HepG2 (cell line): Measurements from ENCODE around the gene HEY2. TPM values are rescaled to one million over a fixed set of nuclear protein-coding genes. Genes with fewer than 3 reads are reported as not detected.

ENCODE experiments used
- AKAP8 ChIP-seq: sonication (generic); formaldehyde crosslinking; IDR thresholded peaks from 2 replicates; pipeline ENCODE4 v1.5.1; 2020; ENCODE audit warnings: mild to moderate bottlenecking, missing genetic modification reagents
- BRF2 ChIP-seq: sonication (generic); formaldehyde crosslinking; IDR thresholded peaks from 2 replicates; pipeline ENCODE4 v1.8.1; 2022; ENCODE audit warnings: mild to moderate bottlenecking, missing genetic modification reagents
- CBX1 ChIP-seq: IDR thresholded peaks from one replicate; pipeline ENCODE4 v1.6.1; 2016; ENCODE audit warnings: antibody characterized with exemption, low read depth
- ELF4 ChIP-seq: sonication (generic); formaldehyde crosslinking; IDR thresholded peaks from 2 replicates; pipeline ENCODE4 v1.5.0; 2020; ENCODE audit warnings: missing genetic modification reagents, mild to moderate bottlenecking, moderate library complexity, borderline replicate concordance
- FOXC1 ChIP-seq: sonication (generic); formaldehyde crosslinking; IDR thresholded peaks from 2 replicates; pipeline ENCODE4 v1.8.0; 2022; ENCODE audit warnings: mild to moderate bottlenecking, missing genetic modification reagents, borderline replicate concordance
- JUN ChIP-seq: sonication (generic); formaldehyde crosslinking; IDR thresholded peaks from 2 replicates; pipeline ENCODE4 v1.4.0; 2020; ENCODE audit warnings: mild to moderate bottlenecking, missing genetic modification reagents
- KDM5B ChIP-seq: sonication (generic); formaldehyde crosslinking; IDR thresholded peaks from 2 replicates; pipeline ENCODE4 v1.4.0; 2020; ENCODE audit warnings: missing genetic modification reagents, mild to moderate bottlenecking, borderline replicate concordance
- MTERF4 ChIP-seq: sonication (generic); formaldehyde crosslinking; IDR thresholded peaks from 2 replicates; pipeline ENCODE4 v1.8.0; 2023; ENCODE audit warnings: mild to moderate bottlenecking, missing genetic modification reagents
- MZF1 ChIP-seq: sonication (generic); formaldehyde crosslinking; IDR thresholded peaks from 2 replicates; pipeline ENCODE4 v1.8.1; 2023; ENCODE audit warnings: mild to moderate bottlenecking, missing genetic modification reagents, borderline replicate concordance
- PAF1 ChIP-seq: IDR thresholded peaks from 2 replicates; pipeline ENCODE4 v1.6.1; 2016; ENCODE audit warnings: missing genetic modification reagents, missing compliant biosample characterization
- RBM22 ChIP-seq: fragments of 200-400 bp; formaldehyde crosslinking; optimal IDR thresholded peaks from 2 replicates; pipeline ENCODE3; 2017; ENCODE audit warnings: mild to moderate bottlenecking, low read length, moderate library complexity
- SMAD3 ChIP-seq: sonication (generic); formaldehyde crosslinking; IDR thresholded peaks from 2 replicates; pipeline ENCODE4 v1.4.0; 2020; ENCODE audit warnings: missing genetic modification reagents
- TEF ChIP-seq: sonication (generic); formaldehyde crosslinking; IDR thresholded peaks from 2 replicates; pipeline ENCODE4 v1.5.0; 2020; ENCODE audit warnings: missing genetic modification reagents
- TFAP4 ChIP-seq: sonication (generic); IDR thresholded peaks from 2 replicates; pipeline ENCODE4 v1.6.1; 2016; ENCODE audit warnings: low read depth, borderline replicate concordance
- TMF1 ChIP-seq: sonication (generic); formaldehyde crosslinking; IDR thresholded peaks from 2 replicates; pipeline ENCODE4 v1.8.1; 2022; ENCODE audit warnings: low read depth, missing genetic modification reagents
- ZBTB21 ChIP-seq: sonication (generic); formaldehyde crosslinking; IDR thresholded peaks from 2 replicates; pipeline ENCODE4 v1.4.0; 2020; ENCODE audit warnings: missing genetic modification reagents
- ZBTB7A ChIP-seq: sonication (generic); formaldehyde crosslinking; IDR thresholded peaks from 2 replicates; pipeline ENCODE4 v1.8.0; 2022; ENCODE audit warnings: mild to moderate bottlenecking, missing genetic modification reagents
- ZNF230 ChIP-seq: sonication (generic); formaldehyde crosslinking; IDR thresholded peaks from 2 replicates; pipeline ENCODE4 v1.4.0; 2020; ENCODE audit warnings: mild to moderate bottlenecking, missing genetic modification reagents
- ZNF546 ChIP-seq: sonication (generic); formaldehyde crosslinking; conservative IDR thresholded peaks from 2 replicates; pipeline ENCODE4 v1.8.1; 2023; ENCODE audit warnings: mild to moderate bottlenecking, missing genetic modification reagents
- ZNF800 ChIP-seq: sonication (generic); formaldehyde crosslinking; IDR thresholded peaks from 2 replicates; pipeline ENCODE4 v1.4.0; 2020; ENCODE audit warnings: missing genetic modification reagents
- ZSCAN21 ChIP-seq: sonication (generic); formaldehyde crosslinking; IDR thresholded peaks from 2 replicates; pipeline ENCODE4 v1.8.0; 2022; ENCODE audit warnings: mild to moderate bottlenecking, missing genetic modification reagents, moderate library complexity, borderline replicate concordance
- ZSCAN5A ChIP-seq: sonication (generic); formaldehyde crosslinking; IDR thresholded peaks from 2 replicates; pipeline ENCODE4 v1.8.0; 2022; ENCODE audit warnings: mild to moderate bottlenecking, missing genetic modification reagents, borderline replicate concordance
- polyA plus RNA-seq, 8 experiments: library from polyadenylated mRNA; depleted of rRNA in 3 of 8; stranded (reverse) in 7 of 8; unstranded in 1 of 8; fragments of >200 nt; fragmentation: Illumina TruSeq in 4 of 8; extraction: Trizol in 4 of 8; gene quantifications; 2 replicates each; pipeline versions ENCODE4 v1.2.1 to v1.2.3, GENCODE V29; 2011 to 2016; ENCODE audit warnings: low read depth in 4 of 8, missing spikeins in 1 of 8, mixed read lengths in 1 of 8; ENCODE audit not compliant: insufficient read depth in 1 of 8
- total RNA-seq, 5 experiments: library from RNA; depleted of rRNA; stranded (reverse); fragments of >200 nt; fragmentation: Illumina TruSeq; extraction: Trizol; gene quantifications; 2 replicates each; pipeline ENCODE4 v1.2.3, GENCODE V29; 2016; ENCODE audit warnings: low read depth in 1 of 5

The HEY2 gene
- total and polyA plus RNA-seq, 2 of the 13 experiments (the other 11 are each of a cell fraction or from before 2014, with no cell fraction given) = 0.04 TPM

- TF ChIP-seq MTERF4 (CRISPR knock-in tag) (0 out of 2 replicates have a peak, but pooled peaks have one; percentile 52), ZBTB7A (no peak), RBM22 (no peak), BRF2 (peak; percentile 75; the same call in 1 of the 2 replicates), CBX1 (no peak), ZNF546 (CRISPR knock-in tag) (peak; percentile 82; the same call in 1 of the 2 replicates), TEF (0 out of 2 replicates have a peak, but pooled peaks have one; percentile 4), FOXC1 (CRISPR knock-in tag) (peak; percentile 83; the same call in 1 of the 2 replicates), ZSCAN5A (CRISPR knock-in tag) (no peak), ZSCAN21 (CRISPR knock-in tag) (peak; percentile 80; the same call in 1 of the 2 replicates), KDM5B (CRISPR knock-in tag) (peak; percentile 77; the same call in 1 of the 2 replicates), PAF1 (CRISPR knock-in tag) (no peak), JUN (CRISPR knock-in tag) (no peak), ZNF230 (CRISPR knock-in tag) (no peak), ZNF800 (peak; percentile 23; the same call in 1 of the 2 replicates), ELF4 (CRISPR knock-in tag) (peak; percentile 87), ZBTB21 (CRISPR knock-in tag) (no peak), MZF1 (CRISPR knock-in tag) (0 out of 2 replicates have a peak, but pooled peaks have one; percentile 56), TFAP4 (peak; percentile 58; the same call in 1 of the 2 replicates), SMAD3 (CRISPR knock-in tag) (no peak), AKAP8 (0 out of 2 replicates have a peak, but pooled peaks have one; percentile 37), TMF1 (CRISPR knock-in tag) (0 out of 2 replicates have a peak, but pooled peaks have one; percentile 48)
Observed at GRCh38 chr6:125780540-125781313, 31.3 kb downstream of the HEY2 start (continued).
